CD1c-positive myeloid dendritic cell (primary cell): Measurements from ENCODE around the gene MIPOL1.
A peak's percentile ranks its signal among the peaks of the same experiment; 100 is the strongest.

Experiments
- DNase-seq: peaks from one replicate; pipeline ENCODE4 v3.0.0-alpha.2; 2016; ENCODE audit errors: extremely low spot score

Gene MIPOL1

GRCh38 chr14:37587131-37587803, 389.5 kb downstream of the MIPOL1 start:
- DNase-seq, result no peak

- DNase-seq, result no peak
Measured at GRCh38 chr14:37587881-37588666, 390.3 kb downstream of the MIPOL1 start.

- no peak for DNase-seq
Measured at GRCh38 chr14:37588667-37588955, 390.9 kb downstream of the MIPOL1 start.

GRCh38 chr14:37588956-37589714, 391.4 kb downstream of the MIPOL1 start:
- no peak for DNase-seq

GRCh38 chr14:37589715-37590427, 392.1 kb downstream of the MIPOL1 start:
- DNase-seq, result no peak

GRCh38 chr14:37590428-37591139, 392.8 kb downstream of the MIPOL1 start:
- DNase-seq, result no peak

- DNase-seq, result no peak
Measured at GRCh38 chr14:37591311-37591940, 393.7 kb downstream of the MIPOL1 start.

- no peak for DNase-seq
Measured at GRCh38 chr14:37591941-37592481, 394.3 kb downstream of the MIPOL1 start.

GRCh38 chr14:37592482-37593408, 395.0 kb downstream of the MIPOL1 start:
- no peak for DNase-seq

GRCh38 chr14:37593511-37594237, 395.9 kb downstream of the MIPOL1 start:
- no peak for DNase-seq

- DNase-seq, result peak; percentile 69
Measured at GRCh38 chr14:37594238-37594970, 396.7 kb downstream of the MIPOL1 start.

- peak; percentile 38 for DNase-seq
Measured at GRCh38 chr14:37594971-37595808, 397.5 kb downstream of the MIPOL1 start, which contains the start of the genes FOXA1 and TTC6. Gene FOXA1, minus strand, starts transcription at chr14:37595249. Its CDS starts 277 bp downstream, at chr14:37594972. Gene TTC6, plus strand, starts transcription at chr14:37595629. Its CDS starts 26,436 bp downstream, at chr14:37622065.

- DNase-seq, result peak; percentile 59
Measured at GRCh38 chr14:37595809-37596621, 398.3 kb downstream of the MIPOL1 start.

- no peak for DNase-seq
Measured at GRCh38 chr14:37596790-37597472, 399.2 kb downstream of the MIPOL1 start.

GRCh38 chr14:37597538-37597913, 399.8 kb downstream of the MIPOL1 start:
- DNase-seq, result no peak
